Skeletal muscle tissue (tissue), 4 donors: ENCODE data around the gene FBXO41. TPM values are rescaled to one million over a fixed set of nuclear protein-coding genes. Genes with fewer than 3 reads are reported as not detected.
A peak's percentile ranks its signal among the peaks of the same experiment; 100 is the strongest.

Experiments used
- H3K27ac ChIP-seq: one replicate; pipeline ENCODE4 v1.7.0; 2013; ENCODE audit warnings: mild to moderate bottlenecking, low read depth, low read length, inconsistent platforms
- H3K27me3 ChIP-seq, 3 donors: one replicate each; pipeline ENCODE4 v1.7.0; 2013; ENCODE audit warnings: low read length in 3 of 3; ENCODE audit not compliant: control insufficient read depth in 3 of 3, insufficient read depth in 3 of 3
- H3K36me3 ChIP-seq, 3 donors: one replicate each; pipeline ENCODE4 v1.7.0; 2013; ENCODE audit warnings: low read length in 3 of 3; ENCODE audit not compliant: control insufficient read depth in 3 of 3, insufficient read depth in 3 of 3
- H3K4me1 ChIP-seq, 3 donors: one replicate each; pipeline ENCODE4 v1.7.0; 2013; ENCODE audit warnings: low read length in 3 of 3, mild to moderate bottlenecking in 3 of 3; ENCODE audit not compliant: control insufficient read depth in 3 of 3, insufficient read depth in 3 of 3
- H3K4me3 ChIP-seq, 3 donors: one replicate each; pipeline ENCODE4 v1.7.0; 2013; ENCODE audit warnings: low read length in 3 of 3
- H3K9ac ChIP-seq, 3 donors: one replicate each; pipeline ENCODE4 v1.7.0; 2013; ENCODE audit warnings: low read length in 3 of 3, mild to moderate bottlenecking in 3 of 3, moderate library complexity in 2 of 3, low read depth in 1 of 3
- H3K9me3 ChIP-seq, 3 donors: one replicate each; pipeline ENCODE4 v1.7.0; 2013; ENCODE audit warnings: low read length in 3 of 3; ENCODE audit not compliant: control insufficient read depth in 3 of 3
- total RNA-seq: library from RNA; depleted of rRNA; stranded (reverse); fragments of >200 nt; gene quantifications from one replicate; pipeline ENCODE4 v1.2.3, GENCODE V29; 2014
- donor health status: Osteomylitis.

The FBXO41 gene
- total RNA-seq, result under 0.01 TPM

GRCh38 chr2:73284296-73285158, at the start of gene FBXO41:
Gene FBXO41, minus strand, starts transcription at chr2:73284478. Its CDS starts 14,848 bp downstream, at chr2:73269630.
- H3K4me1 ChIP-seq, result peaks cover 4 to 9% (median 6%) of the 10 kb centered on the region in 3 donors

GRCh38 chr2:73334045-73334444, 49.8 kb upstream of the FBXO41 start:
- Histone ChIP-seq H3K9ac (no peak overlapping the region), H3K9me3 (no peaks in the 10 kb centered on the region), H3K36me3 (no peaks in the 10 kb centered on the region), H3K4me1 (no peaks in the 10 kb centered on the region), H3K4me3 (no peak overlapping the region), H3K27ac (no peak overlapping the region), H3K27me3 (no peaks in the 10 kb centered on the region)

More at GRCh38 chr2:73284296-73285158, at the start of gene FBXO41:
- no peaks in the 10 kb centered on the region for H3K36me3 ChIP-seq
- peak within 1 kb of the TSS in 1 of 3 donors; percentile 14 for H3K9ac ChIP-seq
- no peaks in the 10 kb centered on the region for H3K9me3 ChIP-seq
- H3K27ac ChIP-seq, result no peak within 1 kb of the TSS
- peak within 1 kb of the TSS; percentile 49 to 54 (median 54) for H3K4me3 ChIP-seq
- peaks cover 37 to 46% (median 44%) of the 10 kb centered on the region in 3 donors for H3K27me3 ChIP-seq

- H3K9ac ChIP-seq, result no peak overlapping the region
- H3K9me3 ChIP-seq, result no peaks in the 10 kb centered on the region
- no peaks in the 10 kb centered on the region for H3K36me3 ChIP-seq
- H3K4me1 ChIP-seq, result no peaks in the 10 kb centered on the region
- no peak overlapping the region for H3K4me3 ChIP-seq
- H3K27ac ChIP-seq, result no peak overlapping the region
- H3K27me3 ChIP-seq, result no peaks in the 10 kb centered on the region
Observed at GRCh38 chr2:73333564-73333963, 49.3 kb upstream of the FBXO41 start.

- Histone ChIP-seq H3K27ac (no peak overlapping the region), H3K4me1 (no peaks in the 10 kb centered on the region)
Observed at GRCh38 chr2:73324126-73324725, 39.9 kb upstream of the FBXO41 start.

GRCh38 chr2:73323551-73323950, 39.3 kb upstream of the FBXO41 start:
- Histone ChIP-seq H3K27ac (no peak overlapping the region), H3K36me3 (no peaks in the 10 kb centered on the region), H3K9me3 (no peaks in the 10 kb centered on the region), H3K4me1 (no peaks in the 10 kb centered on the region), H3K27me3 (peaks cover 15 to 17% (median 16%) of the 10 kb centered on the region in 3 donors), H3K9ac (no peak overlapping the region), H3K4me3 (no peak overlapping the region)

More at GRCh38 chr2:73324126-73324725, 39.9 kb upstream of the FBXO41 start:
- H3K4me3 ChIP-seq, result no peak overlapping the region
- H3K36me3 ChIP-seq, result no peaks in the 10 kb centered on the region
- H3K9me3 ChIP-seq, result no peaks in the 10 kb centered on the region
- H3K27me3 ChIP-seq, result peaks cover 12 to 15% (median 12%) of the 10 kb centered on the region in 3 donors
- H3K9ac ChIP-seq, result no peak overlapping the region

GRCh38 chr2:73314441-73314840, 30.2 kb upstream of the FBXO41 start:
- H3K9me3 ChIP-seq, result no peaks in the 10 kb centered on the region
- no peaks in the 10 kb centered on the region for H3K36me3 ChIP-seq
- no peak overlapping the region for H3K9ac ChIP-seq
- H3K4me3 ChIP-seq, result no peak overlapping the region
- peaks cover 3 to 6% (median 6%) of the 10 kb centered on the region in 3 donors for H3K27me3 ChIP-seq
- H3K4me1 ChIP-seq, result no peaks in the 10 kb centered on the region
- no peak overlapping the region for H3K27ac ChIP-seq

- Histone ChIP-seq H3K4me1 (no peaks in the 10 kb centered on the region), H3K36me3 (no peaks in the 10 kb centered on the region), H3K4me3 (no peak overlapping the region), H3K27me3 (peaks cover 0 to 5% (median 0%) of the 10 kb centered on the region in 3 donors), H3K9ac (no peak overlapping the region), H3K27ac (no peak overlapping the region), H3K9me3 (no peaks in the 10 kb centered on the region)
Observed at GRCh38 chr2:73307720-73308119, 23.4 kb upstream of the FBXO41 start.

GRCh38 chr2:73301636-73302035, 17.4 kb upstream of the FBXO41 start:
- Histone ChIP-seq H3K27me3 (peaks cover 3 to 17% (median 8%) of the 10 kb centered on the region in 3 donors), H3K9ac (no peak overlapping the region), H3K36me3 (no peaks in the 10 kb centered on the region), H3K4me3 (no peak overlapping the region), H3K27ac (no peak overlapping the region), H3K9me3 (no peaks in the 10 kb centered on the region), H3K4me1 (no peaks in the 10 kb centered on the region)

- Histone ChIP-seq H3K4me1 (no peaks in the 10 kb centered on the region), H3K9me3 (no peaks in the 10 kb centered on the region), H3K36me3 (no peaks in the 10 kb centered on the region), H3K27ac (no peak overlapping the region), H3K4me3 (no peak overlapping the region), H3K27me3 (peaks cover 8 to 22% (median 13%) of the 10 kb centered on the region in 3 donors), H3K9ac (no peak overlapping the region)
Observed at GRCh38 chr2:73300926-73301325, 16.6 kb upstream of the FBXO41 start.

- no peak overlapping the region for H3K9ac ChIP-seq
- peaks cover 0 to 4% (median 3%) of the 10 kb centered on the region in 3 donors for H3K4me1 ChIP-seq
- H3K27me3 ChIP-seq, result peaks cover 40 to 48% (median 42%) of the 10 kb centered on the region in 3 donors
- H3K4me3 ChIP-seq, result no peak overlapping the region
- no peaks in the 10 kb centered on the region for H3K36me3 ChIP-seq
- peaks cover 0 to 5% (median 0%) of the 10 kb centered on the region in 3 donors for H3K9me3 ChIP-seq
- no peak overlapping the region for H3K27ac ChIP-seq
Observed at GRCh38 chr2:73297586-73297985, 13.3 kb upstream of the FBXO41 start.
